ENCODE data around the gene GLMP.
"Not testable (repeated sequence)": the region's sequence is repeated elsewhere in the genome, so short reads cannot be mapped to it uniquely, and the experiment has no call there.

The GLMP gene, protein sequence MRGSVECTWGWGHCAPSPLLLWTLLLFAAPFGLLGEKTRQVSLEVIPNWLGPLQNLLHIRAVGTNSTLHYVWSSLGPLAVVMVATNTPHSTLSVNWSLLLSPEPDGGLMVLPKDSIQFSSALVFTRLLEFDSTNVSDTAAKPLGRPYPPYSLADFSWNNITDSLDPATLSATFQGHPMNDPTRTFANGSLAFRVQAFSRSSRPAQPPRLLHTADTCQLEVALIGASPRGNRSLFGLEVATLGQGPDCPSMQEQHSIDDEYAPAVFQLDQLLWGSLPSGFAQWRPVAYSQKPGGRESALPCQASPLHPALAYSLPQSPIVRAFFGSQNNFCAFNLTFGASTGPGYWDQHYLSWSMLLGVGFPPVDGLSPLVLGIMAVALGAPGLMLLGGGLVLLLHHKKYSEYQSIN

DNA sequence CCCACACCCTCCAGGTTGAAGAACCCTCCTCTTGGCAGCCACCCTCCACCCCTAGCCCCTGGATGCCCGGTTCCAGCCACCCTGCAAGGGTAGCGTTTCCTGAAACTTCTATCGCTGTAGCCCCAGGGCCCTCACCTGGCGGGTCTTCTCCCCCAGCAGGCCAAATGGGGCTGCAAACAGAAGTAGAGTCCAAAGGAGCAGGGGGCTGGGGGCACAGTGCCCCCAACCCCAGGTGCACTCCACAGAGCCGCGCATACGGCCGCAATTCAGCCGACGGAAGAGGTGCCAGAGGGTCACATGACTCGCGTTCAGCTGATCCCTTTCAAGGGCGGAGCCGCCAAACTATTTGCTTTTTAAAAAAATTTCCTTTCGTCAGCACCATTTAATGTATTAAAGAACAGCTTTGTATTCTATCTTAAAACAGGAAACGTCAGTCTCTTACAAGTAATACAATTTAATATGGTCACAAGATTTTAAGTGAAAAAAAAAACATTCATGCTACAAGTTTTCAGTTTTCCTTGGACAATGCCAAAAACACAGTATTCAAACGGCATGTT lies at the start of gene GLMP:
Gene GLMP (minus strand): TSS at position 289 of the 557 bp plus-strand sequence. CDS start 34 bp downstream, at position 255.
- no peak for DNase-seq (ENCODE audit: low read depth)
- H3K4me3 ChIP-seq (ENCODE audit: low read depth, low read length), result peak within 1 kb of the TSS; percentile 91

GRCh38 chr1:156344409-156344808 lies 48.9 kb upstream of the GLMP start:
- no peak overlapping the region for H3K4me3 ChIP-seq (ENCODE audit: low read depth, low read length)
- DNase-seq (ENCODE audit: low read depth), result no peak

DNA sequence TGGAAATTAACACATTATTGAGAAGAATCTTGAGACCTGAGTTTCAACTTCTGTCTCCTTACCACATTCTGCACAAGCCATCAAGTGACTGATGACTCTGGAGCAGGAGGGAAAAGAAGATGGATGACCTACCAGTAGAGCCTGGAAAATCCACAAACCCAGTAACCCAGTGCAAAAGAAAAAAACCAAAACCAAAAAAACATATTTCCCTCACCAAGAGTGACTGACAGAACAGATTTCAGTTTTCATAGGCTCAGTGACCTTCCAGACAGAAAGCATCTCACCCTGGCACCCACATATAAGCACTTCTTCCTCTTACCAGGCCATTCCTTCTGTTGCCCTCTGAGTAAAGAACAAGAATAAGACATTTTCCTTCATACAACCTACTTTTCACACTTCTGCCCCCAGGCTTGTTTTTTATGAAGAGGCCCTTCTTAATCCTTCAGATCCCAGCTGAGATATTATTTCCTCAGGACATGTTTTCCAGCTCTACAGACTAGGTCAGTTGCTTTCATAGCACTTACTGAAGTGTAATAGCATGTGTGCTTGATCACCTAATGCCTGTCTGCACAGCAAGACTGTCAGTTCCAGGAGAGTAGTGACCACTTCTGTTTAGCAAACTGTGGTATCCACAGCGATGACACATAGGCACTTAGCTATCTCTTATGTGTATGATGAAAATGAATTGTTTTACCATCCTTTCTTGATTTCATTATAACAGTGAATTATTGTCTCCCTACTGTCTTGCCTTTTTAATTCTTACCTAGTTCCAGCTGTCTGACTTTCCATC lies 46.9 kb upstream of the GLMP start:
- no peak overlapping the region for H3K4me3 ChIP-seq (ENCODE audit: low read depth, low read length)
- DNase-seq (ENCODE audit: low read depth), result no peak

GRCh38 chr1:156338180-156338976 lies 42.9 kb upstream of the GLMP start, which contains the start of the genes CCT3 and TSACC:
Gene CCT3, minus strand, starts transcription at chr1:156338292. Its CDS starts 108 bp downstream, at chr1:156338184.
Gene TSACC, plus strand, starts transcription at chr1:156338526. Its CDS starts 1,232 bp downstream, at chr1:156339758.
- H3K4me3 ChIP-seq (ENCODE audit: low read depth, low read length), result peak within 1 kb of the TSS; percentile 83
- DNase-seq (ENCODE audit: low read depth), result peak; percentile 100

DNA sequence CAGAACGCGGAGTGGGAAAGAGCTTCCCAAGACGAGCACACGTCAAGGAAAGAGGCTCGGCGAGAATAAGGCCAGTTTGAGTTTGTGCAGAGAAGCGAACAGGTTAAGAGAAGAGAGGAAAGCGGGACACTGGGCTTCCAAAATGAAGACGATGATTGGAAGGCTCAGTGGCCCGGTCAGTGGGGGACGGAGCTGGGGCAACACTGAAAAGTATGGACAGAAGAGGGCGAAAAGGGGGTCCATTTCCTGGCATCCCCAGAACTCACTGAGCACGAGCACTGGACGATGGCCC lies 42.4 kb upstream of the GLMP start:
- H3K4me3 ChIP-seq (ENCODE audit: low read depth, low read length), result peak overlapping the region; percentile 83
- DNase-seq (ENCODE audit: low read depth), result no peak

- peak overlapping the region; percentile 83 for H3K4me3 ChIP-seq (ENCODE audit: low read depth, low read length)
- no peak for DNase-seq (ENCODE audit: low read depth)
Observed at GRCh38 chr1:156337052-156337887, 41.8 kb upstream of the GLMP start.

DNA sequence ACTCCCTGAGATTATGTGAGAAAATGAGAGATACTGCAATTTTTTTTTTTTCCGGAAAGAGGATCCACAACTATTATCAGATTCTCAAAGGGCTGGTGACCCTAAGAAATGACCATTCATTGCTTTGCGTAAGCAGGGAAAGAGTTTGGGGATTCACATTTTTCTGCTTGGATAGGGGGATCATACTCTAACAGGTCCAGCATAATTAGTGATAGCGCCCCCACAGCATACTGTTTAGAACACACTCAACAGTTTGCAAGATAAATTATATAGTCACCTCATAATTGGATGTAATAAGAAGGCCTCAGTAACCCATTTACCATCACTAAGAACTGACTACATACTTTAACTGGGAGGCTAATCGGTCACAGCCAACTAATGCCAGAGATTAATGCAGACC lies 40.8 kb upstream of the GLMP start:
- H3K4me3 ChIP-seq (ENCODE audit: low read depth, low read length), result peak overlapping the region; percentile 83
- no peak for DNase-seq (ENCODE audit: low read depth)

GRCh38 chr1:156323179-156323578 lies 27.7 kb upstream of the GLMP start:
- DNase-seq (ENCODE audit: low read depth); H3K4me3 ChIP-seq (ENCODE audit: low read depth, low read length): not testable (repeated sequence)

- DNase-seq (ENCODE audit: low read depth), result no peak
- no peak overlapping the region for H3K4me3 ChIP-seq (ENCODE audit: low read depth, low read length)
Observed at GRCh38 chr1:156320560-156320959, 25.1 kb upstream of the GLMP start.

- no peak for DNase-seq (ENCODE audit: low read depth)
- no peak overlapping the region for H3K4me3 ChIP-seq (ENCODE audit: low read depth, low read length)
Observed at GRCh38 chr1:156319664-156320063, 24.2 kb upstream of the GLMP start.

DNA sequence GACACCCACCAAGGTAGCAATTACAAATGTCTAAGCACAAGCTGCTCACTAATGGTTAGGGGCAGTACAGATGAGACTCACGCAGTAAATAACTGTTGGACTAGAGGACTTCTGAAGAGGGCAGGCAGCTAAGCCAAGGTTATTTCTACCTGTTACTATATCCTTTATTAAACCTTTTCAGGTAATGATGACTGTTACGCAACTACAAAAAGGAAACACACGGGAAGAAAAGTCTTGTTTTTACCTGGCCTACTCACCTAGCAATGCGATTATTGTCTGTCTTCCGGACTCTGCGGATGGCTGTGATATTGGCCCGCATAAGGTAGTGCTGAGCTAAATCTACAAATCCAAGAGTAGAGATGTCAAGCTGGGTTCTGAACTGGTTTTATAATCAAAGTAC lies 21.4 kb upstream of the GLMP start:
- DNase-seq (ENCODE audit: low read depth), result no peak
- H3K4me3 ChIP-seq (ENCODE audit: low read depth, low read length), result no peak overlapping the region

DNA sequence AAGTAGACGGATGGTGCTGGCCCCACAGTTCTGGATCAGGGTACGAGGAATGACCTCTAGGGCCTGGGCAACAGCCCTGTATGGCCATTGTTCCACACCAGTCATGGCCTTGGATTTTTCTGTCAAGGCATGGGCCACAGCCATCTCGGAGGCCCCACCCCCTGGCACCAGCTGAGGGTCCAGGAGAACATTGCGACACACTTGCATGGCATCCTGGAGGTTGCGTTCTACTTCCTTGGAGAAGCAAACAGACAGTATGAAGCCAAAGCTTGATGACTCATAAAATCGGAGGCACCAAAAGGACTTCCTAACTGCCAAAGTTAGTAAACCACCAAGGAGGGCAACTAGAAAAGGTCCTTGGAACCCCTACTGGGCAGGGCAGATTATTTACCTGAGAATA lies 15.5 kb upstream of the GLMP start:
- DNase-seq (ENCODE audit: low read depth), result peak; percentile 14
- no peak overlapping the region for H3K4me3 ChIP-seq (ENCODE audit: low read depth, low read length)

GRCh38 chr1:156308078-156308477 lies 12.6 kb upstream of the GLMP start:
- no peak overlapping the region for H3K4me3 ChIP-seq (ENCODE audit: low read depth, low read length)
- no peak for DNase-seq (ENCODE audit: low read depth)

DNA sequence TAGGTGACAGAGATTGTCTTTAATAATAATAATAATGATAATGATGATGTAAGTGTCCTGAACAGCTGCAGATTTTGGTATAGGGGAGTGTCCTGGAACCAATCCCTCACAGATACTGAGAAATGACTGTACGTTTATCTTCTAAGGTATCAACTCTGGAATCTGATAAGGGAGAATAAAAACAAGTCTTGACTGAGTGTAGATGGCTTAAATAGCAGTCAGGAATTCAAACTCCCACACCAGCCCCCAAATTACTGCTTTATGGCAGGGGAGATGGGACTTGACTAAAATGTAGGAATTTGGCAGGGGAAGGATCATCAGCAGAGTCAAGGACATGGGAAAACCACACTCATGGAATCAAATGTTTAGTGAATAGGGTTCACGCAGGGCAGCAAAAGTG lies 9.7 kb upstream of the GLMP start:
- H3K4me3 ChIP-seq (ENCODE audit: low read depth, low read length), result no peak overlapping the region
- no peak for DNase-seq (ENCODE audit: low read depth)

DNA sequence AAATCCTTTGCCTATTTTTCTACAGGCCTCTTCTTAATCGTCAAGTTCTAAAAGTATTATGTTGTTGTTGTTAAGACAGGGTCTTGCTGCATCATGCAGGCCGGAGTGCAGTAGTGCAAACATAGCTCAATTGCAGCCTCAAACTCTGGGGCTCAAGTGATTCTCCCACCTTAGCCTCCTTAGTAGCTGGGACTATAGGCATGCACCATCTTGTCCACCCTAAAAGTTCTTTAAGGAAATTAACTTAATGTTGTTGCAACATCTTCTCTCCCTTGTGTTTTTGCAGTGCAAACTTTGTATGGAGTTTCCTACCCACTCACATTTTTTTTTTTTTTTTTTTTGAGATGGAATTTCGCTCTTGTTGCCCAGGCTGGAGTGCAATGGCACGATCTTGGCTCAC lies 7.8 kb upstream of the GLMP start:
- no peak overlapping the region for H3K4me3 ChIP-seq (ENCODE audit: low read depth, low read length)

DNA sequence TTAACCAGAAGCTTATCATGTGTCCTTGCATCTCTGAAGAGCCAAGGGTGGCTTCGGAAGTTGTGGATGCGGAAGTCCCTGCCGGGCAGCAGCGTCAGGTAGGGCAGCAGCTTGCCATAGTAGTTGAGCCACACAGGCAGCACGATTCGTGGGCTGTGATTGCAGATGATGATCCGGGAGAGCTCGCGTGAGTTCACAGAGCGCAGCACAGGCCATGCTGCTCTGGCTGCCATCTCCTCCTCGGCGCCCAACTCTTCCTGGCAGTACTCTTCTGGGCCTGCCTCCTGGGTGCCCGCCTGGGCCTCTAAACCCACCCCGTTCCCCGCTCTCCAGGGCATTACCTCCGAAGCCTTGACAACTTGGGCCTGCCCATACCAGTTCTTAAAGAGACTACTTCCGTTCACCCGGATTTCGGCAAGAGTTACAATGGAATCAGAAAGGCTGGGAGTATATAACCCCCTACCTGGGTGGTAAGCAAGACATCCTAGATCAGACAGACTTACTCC lies 3.4 kb upstream of the GLMP start, which contains the start of gene VHLL:
Gene VHLL (minus strand): TSS at position 456 of the 506 bp plus-strand sequence. CDS start 118 bp downstream, at position 338.
- no peak within 1 kb of the TSS for H3K4me3 ChIP-seq (ENCODE audit: low read depth, low read length)
- no peak for DNase-seq (ENCODE audit: low read depth)

More for the DNA sequence above, 7.8 kb upstream of the GLMP start:
- no peak for DNase-seq (ENCODE audit: low read depth)

GRCh38 chr1:156293895-156294294 lies 1.6 kb downstream of the GLMP start:
- H3K4me3 ChIP-seq (ENCODE audit: low read depth, low read length), result no peak overlapping the region
- DNase-seq (ENCODE audit: low read depth), result no peak

GRCh38 chr1:156293098-156293434 lies 2.4 kb downstream of the GLMP start:
- H3K4me3 ChIP-seq (ENCODE audit: low read depth, low read length), result no peak overlapping the region

More at GRCh38 chr1:156293098-156293434, 2.4 kb downstream of the GLMP start:
- no peak for DNase-seq (ENCODE audit: low read depth)

Measured in skeletal muscle cell (primary cell).